Left lobe of liver (tissue), 2 donors: Measurements from ENCODE around the gene MAML3. TPM values are rescaled to one million over a fixed set of nuclear protein-coding genes. Genes with fewer than 3 reads are reported as not detected.

Source experiments
- ATAC-seq: fragments of 200-7000 bp; cut with Tn5 transposase; one replicate; pipeline ENCODE4 v1.9.1; 2020; ENCODE audit warnings: mild to moderate bottlenecking, moderate library complexity
- DNase-seq: peaks from one replicate; pipeline ENCODE4 v3.0.0-alpha.2; 2020; ENCODE audit warnings: low spot score
- total RNA-seq: library from RNA; stranded (reverse); gene quantifications from one replicate; pipeline ENCODE4 v1.2.1, GENCODE V29; 2021
- donor health status: DM: no; HTN: no; CAD: no; lungs with moderate emphysema.
- donor health status: DM: no; HTN: yes; CAD: no.

Gene MAML3
- total RNA-seq, 1 donor from 2014 or later: 8.4 TPM

GRCh38 chr4:139908636-139909437, 245.1 kb downstream of the MAML3 start:
- ATAC-seq (no peak), DNase-seq (no peak)

- peak; percentile 66 for ATAC-seq
- DNase-seq: no peak
Measured at GRCh38 chr4:139907001-139907809, 246.8 kb downstream of the MAML3 start.

- ATAC-seq (no peak), DNase-seq (no peak)
Measured at GRCh38 chr4:139905489-139905888, 248.5 kb downstream of the MAML3 start.

GRCh38 chr4:139904406-139904805, 249.6 kb downstream of the MAML3 start:
- no peak for DNase-seq
- ATAC-seq: no peak

- ATAC-seq (no peak), DNase-seq (no peak)
Measured at GRCh38 chr4:139903845-139904244, 250.1 kb downstream of the MAML3 start.

GRCh38 chr4:139902321-139903320, 251.4 kb downstream of the MAML3 start:
- no peak for DNase-seq
- no peak for ATAC-seq

GRCh38 chr4:139901531-139902320, 252.3 kb downstream of the MAML3 start:
- DNase-seq: no peak
- ATAC-seq: no peak

GRCh38 chr4:139900964-139901376, 253.0 kb downstream of the MAML3 start:
- DNase-seq (no peak), ATAC-seq (no peak)

- peak; percentile 71 for ATAC-seq
- no peak for DNase-seq
Measured at GRCh38 chr4:139899346-139899745, 254.6 kb downstream of the MAML3 start.

- DNase-seq (no peak), ATAC-seq (peak; percentile 31)
Measured at GRCh38 chr4:139898293-139898692, 255.7 kb downstream of the MAML3 start.

GRCh38 chr4:139896091-139896604, 257.8 kb downstream of the MAML3 start:
- ATAC-seq: no peak

GRCh38 chr4:139893801-139894200, 260.2 kb downstream of the MAML3 start:
- ATAC-seq (no peak), DNase-seq (no peak)

More at GRCh38 chr4:139896091-139896604, 257.8 kb downstream of the MAML3 start:
- no peak for DNase-seq

GRCh38 chr4:139892973-139893736, 260.8 kb downstream of the MAML3 start:
- DNase-seq: no peak
- ATAC-seq: no peak

GRCh38 chr4:139890816-139891215, 263.2 kb downstream of the MAML3 start:
- DNase-seq: no peak
- no peak for ATAC-seq

- ATAC-seq (no peak), DNase-seq (no peak)
Measured at GRCh38 chr4:139889901-139890300, 264.1 kb downstream of the MAML3 start.

GRCh38 chr4:139889264-139889663, 264.7 kb downstream of the MAML3 start:
- DNase-seq: no peak

GRCh38 chr4:139887962-139888735, 265.8 kb downstream of the MAML3 start:
- ATAC-seq (peak; percentile 29), DNase-seq (no peak)

More at GRCh38 chr4:139889264-139889663, 264.7 kb downstream of the MAML3 start:
- no peak for ATAC-seq

GRCh38 chr4:139887376-139887802, 266.6 kb downstream of the MAML3 start:
- DNase-seq (no peak), ATAC-seq (peak; percentile 76)
